Osteocyte (in vitro differentiated cells): Measurements from ENCODE around the gene ASS1. TPM values are rescaled to one million over a fixed set of nuclear protein-coding genes. Genes with fewer than 3 reads are reported as not detected.

ENCODE experiments used
- DNase-seq: peaks from one replicate; pipeline ENCODE4 v3.0.0; 2021; ENCODE audit warnings: mixed read lengths; ENCODE audit not compliant: unreplicated experiment; ENCODE audit errors: extremely low spot score
- H3K27ac Mint-ChIP-seq: one replicate; pipeline ENCODE4 v1.8.0; 2021; ENCODE audit warnings: mild to moderate bottlenecking, mixed read lengths; ENCODE audit not compliant: unreplicated experiment
- H3K27me3 Mint-ChIP-seq: one replicate; pipeline ENCODE4 v1.8.0; 2021; ENCODE audit warnings: mixed read lengths; ENCODE audit not compliant: unreplicated experiment
- H3K36me3 Mint-ChIP-seq: one replicate; pipeline ENCODE4 v1.8.0; 2021; ENCODE audit warnings: mixed read lengths; ENCODE audit not compliant: unreplicated experiment
- H3K4me1 Mint-ChIP-seq: one replicate; pipeline ENCODE4 v1.8.0; 2021; ENCODE audit warnings: mixed read lengths; ENCODE audit not compliant: unreplicated experiment
- H3K4me3 Mint-ChIP-seq: one replicate; pipeline ENCODE4 v1.8.0; 2021; ENCODE audit warnings: mild to moderate bottlenecking, moderate library complexity, mixed read lengths; ENCODE audit not compliant: unreplicated experiment
- H3K9me3 Mint-ChIP-seq: one replicate; pipeline ENCODE4 v1.8.0; 2021; ENCODE audit warnings: mixed read lengths; ENCODE audit not compliant: unreplicated experiment
- total RNA-seq: library from RNA; stranded (reverse); gene quantifications from 2 replicates; pipeline ENCODE4 v1.2.1, GENCODE V29; 2021
- TF ChIP-seq, protein P1 (sequence below): fragments of 200-600 bp; sonication (generic); IDR thresholded peaks from 2 replicates; pipeline ENCODE4 v1.5.0; 2021; ENCODE audit warnings: antibody characterized with exemption, mild to moderate bottlenecking, moderate library complexity

ASS1 gene
- total RNA-seq, 1 donor from 2014 or later: 219 TPM

DNA sequence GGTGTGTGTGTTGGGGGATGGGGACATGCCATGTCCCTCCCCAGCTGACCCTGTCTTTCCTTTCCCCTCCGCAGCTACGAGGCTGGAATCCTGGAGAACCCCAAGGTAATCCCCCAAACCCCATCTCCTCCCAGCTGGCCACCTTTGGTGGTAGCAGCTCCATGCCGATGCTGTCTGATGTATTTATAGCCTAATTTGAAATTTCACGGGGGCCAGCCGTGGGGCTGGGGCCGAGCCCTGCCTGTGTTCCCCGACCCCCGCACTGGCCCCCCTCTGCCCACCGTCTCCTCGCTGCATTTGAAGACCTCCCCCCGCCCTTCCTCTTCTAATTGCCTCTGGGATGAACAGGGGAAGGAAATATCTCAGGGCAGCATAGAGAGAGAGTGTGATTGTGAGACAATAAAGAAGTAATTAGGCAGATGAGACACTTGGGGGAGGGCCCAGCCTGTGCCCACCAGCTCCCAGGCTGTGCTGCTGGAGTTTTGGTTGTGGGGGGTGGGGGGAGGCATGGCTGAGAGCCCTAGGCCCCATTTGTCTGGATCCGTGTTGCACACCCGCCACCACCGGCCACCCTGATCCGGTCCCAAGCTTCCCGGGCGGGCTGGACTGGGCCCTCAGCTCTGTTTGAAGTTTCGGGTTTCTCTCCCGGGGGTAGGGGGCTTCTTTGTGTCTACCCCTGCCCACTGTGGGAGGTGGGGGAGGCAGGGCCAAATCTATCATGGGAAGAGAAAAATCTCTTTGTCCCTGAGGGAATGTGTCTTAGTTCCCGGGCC, 26.8 kb downstream of the ASS1 start:
- Mint-ChIP-seq H3K27ac (no peak overlapping the region), H3K36me3 (peaks cover 19% of the 10 kb centered on the region), H3K27me3 (no peaks in the 10 kb centered on the region), H3K9me3 (no peaks in the 10 kb centered on the region), H3K4me3 (no peak overlapping the region), H3K4me1 (no peaks in the 10 kb centered on the region)
- DNase-seq: no peak
- TF ChIP-seq, protein P1, sequence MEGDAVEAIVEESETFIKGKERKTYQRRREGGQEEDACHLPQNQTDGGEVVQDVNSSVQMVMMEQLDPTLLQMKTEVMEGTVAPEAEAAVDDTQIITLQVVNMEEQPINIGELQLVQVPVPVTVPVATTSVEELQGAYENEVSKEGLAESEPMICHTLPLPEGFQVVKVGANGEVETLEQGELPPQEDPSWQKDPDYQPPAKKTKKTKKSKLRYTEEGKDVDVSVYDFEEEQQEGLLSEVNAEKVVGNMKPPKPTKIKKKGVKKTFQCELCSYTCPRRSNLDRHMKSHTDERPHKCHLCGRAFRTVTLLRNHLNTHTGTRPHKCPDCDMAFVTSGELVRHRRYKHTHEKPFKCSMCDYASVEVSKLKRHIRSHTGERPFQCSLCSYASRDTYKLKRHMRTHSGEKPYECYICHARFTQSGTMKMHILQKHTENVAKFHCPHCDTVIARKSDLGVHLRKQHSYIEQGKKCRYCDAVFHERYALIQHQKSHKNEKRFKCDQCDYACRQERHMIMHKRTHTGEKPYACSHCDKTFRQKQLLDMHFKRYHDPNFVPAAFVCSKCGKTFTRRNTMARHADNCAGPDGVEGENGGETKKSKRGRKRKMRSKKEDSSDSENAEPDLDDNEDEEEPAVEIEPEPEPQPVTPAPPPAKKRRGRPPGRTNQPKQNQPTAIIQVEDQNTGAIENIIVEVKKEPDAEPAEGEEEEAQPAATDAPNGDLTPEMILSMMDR: no peak

DNA sequence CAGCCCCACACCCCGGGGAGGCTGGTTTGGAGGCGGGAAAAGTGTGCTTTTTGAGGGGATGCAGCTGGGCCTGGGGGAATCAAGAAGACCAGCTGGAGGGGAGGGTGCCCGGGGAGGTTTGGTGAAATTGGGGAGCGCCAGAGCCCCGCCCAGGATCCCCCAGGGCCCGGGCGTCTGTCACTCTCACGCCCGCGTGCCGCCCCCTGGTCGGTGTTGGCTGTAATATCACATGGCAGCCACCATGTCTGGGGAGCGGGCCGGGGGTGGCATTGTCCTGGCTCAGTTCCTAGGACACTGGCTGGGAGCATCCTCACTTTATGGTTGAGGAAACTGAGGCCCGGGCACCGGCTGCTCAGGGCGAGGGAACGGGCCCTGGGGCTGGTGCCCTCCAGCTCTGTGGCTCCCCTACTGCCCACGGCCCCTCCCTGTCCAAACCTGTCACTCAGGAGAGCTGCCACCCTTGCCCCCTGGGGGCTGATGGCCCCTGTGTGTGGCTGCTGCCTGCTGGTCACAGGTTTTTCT, 27.5 kb downstream of the ASS1 start:
- TF ChIP-seq, protein P1: no peak
- H3K36me3 Mint-ChIP-seq: peaks cover 19% of the 10 kb centered on the region
- no peaks in the 10 kb centered on the region for H3K9me3 Mint-ChIP-seq
- no peaks in the 10 kb centered on the region for H3K4me1 Mint-ChIP-seq
- no peak overlapping the region for H3K27ac Mint-ChIP-seq
- no peak for DNase-seq
- no peaks in the 10 kb centered on the region for H3K27me3 Mint-ChIP-seq
- no peak overlapping the region for H3K4me3 Mint-ChIP-seq

DNA sequence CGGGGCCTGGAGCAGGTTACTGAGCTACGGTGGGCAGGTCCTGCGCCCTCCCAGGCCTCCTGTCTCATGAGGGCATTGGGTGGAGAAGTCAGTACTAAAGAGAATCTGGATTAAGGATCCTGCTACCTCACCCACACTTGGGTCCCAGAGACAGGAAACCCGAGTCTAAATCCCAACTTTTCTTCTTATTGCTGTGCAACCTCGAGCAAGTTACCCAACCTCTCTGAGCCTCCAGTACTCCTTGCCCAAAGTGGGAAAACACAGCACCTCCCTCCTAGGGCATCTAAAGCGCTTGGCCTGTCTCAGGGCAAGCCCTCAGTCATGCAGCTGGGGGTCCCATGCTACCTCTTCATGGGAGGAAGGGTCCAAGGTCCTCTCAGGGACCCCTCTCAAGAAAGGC, 28.2 kb downstream of the ASS1 start:
- Mint-ChIP-seq H3K4me1 (no peaks in the 10 kb centered on the region), H3K27ac (no peak overlapping the region), H3K27me3 (no peaks in the 10 kb centered on the region), H3K4me3 (no peak overlapping the region), H3K36me3 (peaks cover 14% of the 10 kb centered on the region), H3K9me3 (no peaks in the 10 kb centered on the region)
- no peak for DNase-seq
- TF ChIP-seq, protein P1: no peak

DNA sequence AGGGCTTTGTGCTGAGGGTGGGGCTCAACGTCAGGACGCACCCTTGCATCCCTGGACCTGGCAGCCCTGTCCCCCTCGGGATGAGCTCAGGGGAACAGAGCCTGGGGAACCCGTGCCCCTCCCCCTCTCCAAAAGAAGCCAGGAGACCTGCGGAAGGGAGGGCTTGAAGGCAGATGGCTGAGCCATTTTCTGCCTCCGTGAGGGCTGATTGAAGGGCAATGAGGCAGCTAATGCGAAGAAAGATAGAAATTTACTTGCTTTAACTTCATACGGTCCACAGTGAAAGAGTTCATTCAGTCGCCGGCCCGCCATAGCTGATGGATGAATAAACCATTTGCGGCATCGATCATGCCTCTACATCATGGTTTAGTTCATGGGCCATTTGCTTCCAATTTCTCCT, 28.8 kb downstream of the ASS1 start:
- Mint-ChIP-seq H3K4me1 (no peaks in the 10 kb centered on the region), H3K27ac (no peak overlapping the region), H3K4me3 (no peak overlapping the region), H3K27me3 (no peaks in the 10 kb centered on the region), H3K36me3 (peaks cover 11% of the 10 kb centered on the region), H3K9me3 (no peaks in the 10 kb centered on the region)
- TF ChIP-seq, protein P1: no peak
- DNase-seq: no peak

DNA sequence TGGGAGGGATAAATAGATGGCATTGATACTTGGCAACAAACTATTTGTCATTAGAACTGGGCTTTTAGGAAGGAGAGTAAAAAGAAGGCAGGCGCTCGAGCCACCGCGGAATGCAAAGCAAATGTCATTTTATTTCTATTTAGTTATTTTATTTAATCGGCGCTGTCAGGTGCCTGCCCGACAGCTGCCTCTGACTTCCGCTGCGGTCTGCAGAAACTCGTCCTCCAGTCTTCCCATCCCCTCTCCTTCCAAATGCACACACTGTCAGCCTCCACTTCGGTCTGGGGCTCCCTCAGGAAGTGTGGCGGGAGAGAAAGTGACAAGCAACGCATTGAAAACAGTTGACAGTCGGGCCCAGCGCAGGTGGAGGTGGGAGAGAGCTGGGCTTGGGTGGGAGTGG, 29.3 kb downstream of the ASS1 start:
- Mint-ChIP-seq H3K27ac (no peak overlapping the region), H3K4me3 (no peak overlapping the region), H3K4me1 (no peaks in the 10 kb centered on the region), H3K9me3 (no peaks in the 10 kb centered on the region), H3K36me3 (peaks cover 7% of the 10 kb centered on the region), H3K27me3 (no peaks in the 10 kb centered on the region)
- TF ChIP-seq, protein P1: no peak
- DNase-seq: no peak
